WTC11 (cell line): Measurements from ENCODE around the gene PRKAR1B. TPM values are rescaled to one million over a fixed set of nuclear protein-coding genes. Genes with fewer than 3 reads are reported as not detected.

ENCODE experiments used
- ATAC-seq: fragments of 200-7000 bp; cut with Tn5 transposase; 2 replicates; pipeline ENCODE4 v1.10.0; 2021; ENCODE audit warnings: mild to moderate bottlenecking, moderate library complexity
- CTCF ChIA-PET: fragments of 300-600 bp; sonication (Branson Sonifier 250); formaldehyde crosslinking; loops from one replicate; lab custom pipeline; 2021; ENCODE audit warnings: antibody characterized with exemption; lab: Charles Lee
- POLR2A ChIA-PET: fragments of 350-600 bp; sonication (Branson Sonifier 250); formaldehyde crosslinking; loops from one replicate; lab custom pipeline; 2021; ENCODE audit warnings: antibody characterized with exemption; lab: Charles Lee
- DNase-seq: peaks from one replicate; pipeline ENCODE4 v3.0.0; 2021; ENCODE audit warnings: low spot score
- H3K27ac Mint-ChIP-seq: 2 replicates; pipeline ENCODE4 v1.8.0; 2021; ENCODE audit warnings: mixed read lengths
- H3K27me3 Mint-ChIP-seq: 2 replicates; pipeline ENCODE4 v1.8.0; 2021; ENCODE audit warnings: low read depth, mild to moderate bottlenecking, moderate library complexity, mixed read lengths
- H3K36me3 Mint-ChIP-seq: 2 replicates; pipeline ENCODE4 v1.8.0; 2021; ENCODE audit warnings: mixed read lengths
- H3K4me1 Mint-ChIP-seq: 2 replicates; pipeline ENCODE4 v1.8.0; 2022; ENCODE audit warnings: mixed read lengths
- H3K4me3 Mint-ChIP-seq: 2 replicates; pipeline ENCODE4 v1.8.0; 2021; ENCODE audit warnings: mild to moderate bottlenecking, moderate library complexity, mixed read lengths
- H3K9me3 Mint-ChIP-seq: 2 replicates; pipeline ENCODE4 v1.8.0; 2021; ENCODE audit warnings: mixed read lengths
- ATF3 ChIP-seq: sonication (generic); formaldehyde crosslinking; conservative IDR thresholded peaks from 2 replicates; pipeline ENCODE4 v1.8.1; 2022; ENCODE audit warnings: mild to moderate bottlenecking, missing genetic modification reagents
- ERG ChIP-seq: fragments of 250-450 bp; sonication (Bioruptor Pico); IDR thresholded peaks from 2 replicates; pipeline ENCODE4 v1.8.0; 2021; ENCODE audit warnings: mild to moderate bottlenecking
- FOXJ3 ChIP-seq: sonication (generic); formaldehyde crosslinking; IDR thresholded peaks from 2 replicates; pipeline ENCODE4 v1.9.0; 2021; ENCODE audit warnings: missing genetic modification reagents, mild to moderate bottlenecking, borderline replicate concordance
- FOXK1 ChIP-seq: sonication (generic); formaldehyde crosslinking; IDR thresholded peaks from 2 replicates; pipeline ENCODE4 v1.8.0; 2022; ENCODE audit warnings: mild to moderate bottlenecking, moderate library complexity, missing genetic modification reagents
- GABPB1 ChIP-seq: sonication (generic); formaldehyde crosslinking; IDR thresholded peaks from 2 replicates; pipeline ENCODE4 v1.8.1; 2023; ENCODE audit warnings: mild to moderate bottlenecking, missing genetic modification reagents
- GRHL2 ChIP-seq: fragments of 250-450 bp; sonication (Bioruptor Pico); IDR thresholded peaks from 2 replicates; pipeline ENCODE4 v1.8.0; 2022; ENCODE audit warnings: mild to moderate bottlenecking, moderate library complexity; ENCODE audit not compliant: insufficient replicate concordance, severe bottlenecking
- HMGXB4 ChIP-seq: sonication (generic); formaldehyde crosslinking; IDR thresholded peaks from 2 replicates; pipeline ENCODE4 v1.8.1; 2023; ENCODE audit warnings: mild to moderate bottlenecking, moderate library complexity, missing genetic modification reagents
- IRF1 ChIP-seq: sonication (generic); formaldehyde crosslinking; IDR thresholded peaks from 2 replicates; pipeline ENCODE4 v1.8.0; 2023; ENCODE audit warnings: missing genetic modification reagents
- JUN ChIP-seq: sonication (generic); formaldehyde crosslinking; IDR thresholded peaks from 2 replicates; pipeline ENCODE4 v1.8.0; 2023; ENCODE audit warnings: mild to moderate bottlenecking, missing genetic modification reagents
- KAT7 ChIP-seq: sonication (generic); formaldehyde crosslinking; IDR thresholded peaks from 2 replicates; pipeline ENCODE4 v1.8.1; 2023; ENCODE audit warnings: missing genetic modification reagents, mild to moderate bottlenecking, borderline replicate concordance
- NFATC4 ChIP-seq: fragments of 250-450 bp; sonication (Bioruptor Pico); IDR thresholded peaks from 2 replicates; pipeline ENCODE4 v1.9.0; 2021; ENCODE audit warnings: mild to moderate bottlenecking
- NFE2L1 ChIP-seq: sonication (generic); formaldehyde crosslinking; IDR thresholded peaks from 2 replicates; pipeline ENCODE4 v1.8.1; 2023; ENCODE audit warnings: missing genetic modification reagents
- NR2C2 ChIP-seq: sonication (generic); formaldehyde crosslinking; IDR thresholded peaks from 2 replicates; pipeline ENCODE4 v1.8.0; 2022; ENCODE audit warnings: mild to moderate bottlenecking, missing genetic modification reagents
- NR3C1 ChIP-seq: sonication (generic); formaldehyde crosslinking; conservative IDR thresholded peaks from 2 replicates; pipeline ENCODE4 v1.8.1; 2023; ENCODE audit warnings: low read depth, mild to moderate bottlenecking, missing genetic modification reagents
- PRRX2 ChIP-seq: fragments of 250-450 bp; sonication (Bioruptor Pico); IDR thresholded peaks from 2 replicates; pipeline ENCODE4 v1.8.0; 2021; ENCODE audit warnings: mild to moderate bottlenecking
- RORB ChIP-seq: fragments of 250-450 bp; sonication (Bioruptor Pico); IDR thresholded peaks from 2 replicates; pipeline ENCODE4 v1.9.0; 2021; ENCODE audit warnings: mild to moderate bottlenecking
- SOX15 ChIP-seq: fragments of 250-450 bp; sonication (Bioruptor Pico); IDR thresholded peaks from 2 replicates; pipeline ENCODE4 v1.9.0; 2021; ENCODE audit warnings: mild to moderate bottlenecking
- SP1 ChIP-seq: sonication (generic); formaldehyde crosslinking; conservative IDR thresholded peaks from 2 replicates; pipeline ENCODE4 v1.8.1; 2022; ENCODE audit warnings: missing genetic modification reagents
- TEAD1 ChIP-seq: sonication (generic); formaldehyde crosslinking; IDR thresholded peaks from 2 replicates; pipeline ENCODE4 v1.8.0; 2022; ENCODE audit warnings: mild to moderate bottlenecking, missing genetic modification reagents
- USF1 ChIP-seq: sonication (generic); formaldehyde crosslinking; IDR thresholded peaks from 2 replicates; pipeline ENCODE4 v1.8.0; 2022; ENCODE audit warnings: mild to moderate bottlenecking, missing genetic modification reagents
- ZMAT4 ChIP-seq: fragments of 250-450 bp; sonication (Bioruptor Pico); IDR thresholded peaks from 2 replicates; pipeline ENCODE4 v1.9.0; 2021; ENCODE audit warnings: mild to moderate bottlenecking
- ZNF121 ChIP-seq: sonication (generic); formaldehyde crosslinking; IDR thresholded peaks from 2 replicates; pipeline ENCODE4 v1.8.0; 2023; ENCODE audit warnings: missing genetic modification reagents
- ZNF263 ChIP-seq: sonication (generic); formaldehyde crosslinking; IDR thresholded peaks from 2 replicates; pipeline ENCODE4 v1.8.1; 2022; ENCODE audit warnings: low read depth, mild to moderate bottlenecking, moderate library complexity, missing genetic modification reagents
- ZNF281 ChIP-seq: sonication (generic); formaldehyde crosslinking; IDR thresholded peaks from 2 replicates; pipeline ENCODE4 v1.8.0; 2023; ENCODE audit warnings: mild to moderate bottlenecking, missing genetic modification reagents
- ZNF396 ChIP-seq: fragments of 250-450 bp; sonication (Bioruptor Pico); IDR thresholded peaks from 2 replicates; pipeline ENCODE4 v1.8.0; 2021; ENCODE audit warnings: mild to moderate bottlenecking, moderate library complexity, borderline replicate concordance
- ZNF423 ChIP-seq: fragments of 250-450 bp; sonication (Bioruptor Pico); IDR thresholded peaks from 2 replicates; pipeline ENCODE4 v2.1.2; 2022; ENCODE audit warnings: mild to moderate bottlenecking, moderate library complexity
- total RNA-seq: library from RNA; stranded (reverse); gene quantifications from 3 replicates; pipeline ENCODE4 v1.2.3, GENCODE V29; 2021

The PRKAR1B gene
- total RNA-seq, 1 experiment from 2014 or later = 43.6 TPM

GRCh38 chr7:684416-684815 lies 42.7 kb downstream of the PRKAR1B start (continued):
- TF ChIP-seq ERG (CRISPR knock-in tag) (no peak), USF1 (CRISPR knock-in tag) (no peak), SOX15 (CRISPR knock-in tag) (no peak), ZNF396 (no peak), SP1 (CRISPR knock-in tag) (no peak), NFATC4 (CRISPR knock-in tag) (no peak), FOXJ3 (CRISPR knock-in tag) (no peak), KAT7 (CRISPR knock-in tag) (no peak), ATF3 (no peak), NFE2L1 (CRISPR knock-in tag) (no peak), HMGXB4 (no peak), NR3C1 (CRISPR knock-in tag) (no peak)
- TF ChIP-seq, all 79 proteins: peak for 0

GRCh38 chr7:683526-684205 lies 43.4 kb downstream of the PRKAR1B start:
- CTCF ChIA-PET = no interaction called here
- ATAC-seq (no peak), DNase-seq (no peak)
- H3K27me3 Mint-ChIP-seq = no peaks in the 10 kb centered on the region
- no peaks in the 10 kb centered on the region for H3K4me1 Mint-ChIP-seq
- H3K4me3 Mint-ChIP-seq = no peak overlapping the region
- peaks cover 39% of the 10 kb centered on the region for H3K9me3 Mint-ChIP-seq
- POLR2A ChIA-PET = interaction anchor here (0.6 kb wide), 1 partner anchor 225 kb away, joined by 3 read pairs; no protein-coding TSS in a partner anchor
- H3K36me3 Mint-ChIP-seq = peaks cover 64% of the 10 kb centered on the region
- H3K27ac Mint-ChIP-seq = no peak overlapping the region
- TF ChIP-seq ERG (CRISPR knock-in tag) = no peak
- no peak for TF ChIP-seq HMGXB4
- TF ChIP-seq FOXK1 (CRISPR knock-in tag) = no peak
- TF ChIP-seq ZNF281 (CRISPR knock-in tag) = no peak
- no peak for TF ChIP-seq RORB (CRISPR knock-in tag)
- TF ChIP-seq JUN (CRISPR knock-in tag) = no peak
- no peak for TF ChIP-seq ZNF263
- TF ChIP-seq PRRX2 (CRISPR knock-in tag) = no peak
- no peak for TF ChIP-seq TEAD1 (CRISPR knock-in tag)
- no peak for TF ChIP-seq IRF1 (CRISPR knock-in tag)
- TF ChIP-seq NR2C2 = no peak
- no peak for TF ChIP-seq ZNF121 (CRISPR knock-in tag)
- TF ChIP-seq ZNF423 (CRISPR knock-in tag) = no peak
- no peak for TF ChIP-seq ZNF396
- TF ChIP-seq GABPB1 (CRISPR knock-in tag) = no peak
- TF ChIP-seq ZMAT4 (CRISPR knock-in tag) = no peak
- TF ChIP-seq GRHL2 (CRISPR knock-in tag) = no peak
